ENCODE data around the gene GLYR1.
A peak's percentile ranks its signal among the peaks of the same experiment; 100 is the strongest.

The GLYR1 gene

GRCh38 chr16:4846503-4846900, 586 bp downstream of the GLYR1 start:
- DNase-seq, result peak; percentile 29

- no peak for DNase-seq
Observed at GRCh38 chr16:4840984-4841383, 6.1 kb downstream of the GLYR1 start.

- DNase-seq, result no peak
Observed at GRCh38 chr16:4839942-4840341, 7.1 kb downstream of the GLYR1 start.

- no peak for DNase-seq
Observed at GRCh38 chr16:4837733-4838501, 9.2 kb downstream of the GLYR1 start.

- DNase-seq, result no peak
Observed at GRCh38 chr16:4836727-4837126, 10.4 kb downstream of the GLYR1 start.

GRCh38 chr16:4833584-4833983, 13.5 kb downstream of the GLYR1 start:
- no peak for DNase-seq

GRCh38 chr16:4832698-4833343, 14.3 kb downstream of the GLYR1 start:
- DNase-seq, result no peak

- no peak for DNase-seq
Observed at GRCh38 chr16:4831616-4832015, 15.5 kb downstream of the GLYR1 start.

GRCh38 chr16:4830408-4830807, 16.7 kb downstream of the GLYR1 start:
- no peak for DNase-seq

GRCh38 chr16:4828567-4829321, 18.3 kb downstream of the GLYR1 start:
- DNase-seq, result no peak

- no peak for DNase-seq
Observed at GRCh38 chr16:4826980-4827379, 20.1 kb downstream of the GLYR1 start.

- no peak for DNase-seq
Observed at GRCh38 chr16:4826526-4826925, 20.6 kb downstream of the GLYR1 start.

- DNase-seq, result no peak
Observed at GRCh38 chr16:4825196-4825595, 21.9 kb downstream of the GLYR1 start.

- no peak for DNase-seq
Observed at GRCh38 chr16:4820652-4821051, 26.4 kb downstream of the GLYR1 start.

- no peak for DNase-seq
Observed at GRCh38 chr16:4814542-4815173, 32.4 kb downstream of the GLYR1 start.

GRCh38 chr16:4814046-4814445, 33.0 kb downstream of the GLYR1 start:
- no peak for DNase-seq

- no peak for DNase-seq
Observed at GRCh38 chr16:4813251-4814003, 33.7 kb downstream of the GLYR1 start.

- no peak for DNase-seq
Observed at GRCh38 chr16:4811773-4812172, 35.3 kb downstream of the GLYR1 start.

GRCh38 chr16:4811242-4811641, 35.8 kb downstream of the GLYR1 start:
- no peak for DNase-seq

- no peak for DNase-seq
Observed at GRCh38 chr16:4806280-4806679, 40.8 kb downstream of the GLYR1 start.

GRCh38 chr16:4805231-4805630, 41.9 kb downstream of the GLYR1 start:
- no peak for DNase-seq

GRCh38 chr16:4803898-4804762, 43.0 kb downstream of the GLYR1 start:
- no peak for DNase-seq

All from midbrain (tissue), 1 donor.